Thyroid gland (tissue), 4 donors: Measurements from ENCODE around the gene CRACR2B. TPM values are rescaled to one million over a fixed set of nuclear protein-coding genes. Genes with fewer than 3 reads are reported as not detected.

Source experiments
- DNase-seq, 2 donors: peaks; one replicate each; pipeline ENCODE4 v3.0.0-alpha.2; 2019
- H3K27ac ChIP-seq, 3 donors: fragments of 200-600 bp; sonication (generic); 1 replicate in 2 of 3; 2 replicates in 1 of 3; pipeline ENCODE4 v1.5.1; 2016 to 2019; ENCODE audit warnings: mild to moderate bottlenecking in 1 of 3, moderate library complexity in 1 of 3
- H3K27me3 ChIP-seq: fragments of 200-600 bp; sonication (generic); one replicate; pipeline ENCODE4 v1.5.1; 2019
- H3K36me3 ChIP-seq, 2 donors: fragments of 200-600 bp; sonication (generic); one replicate each; pipeline ENCODE4 v1.5.1; 2016 to 2019
- H3K4me1 ChIP-seq, 2 donors: fragments of 200-600 bp; sonication (generic); one replicate each; pipeline ENCODE4 v1.5.1; 2017 to 2019
- H3K4me3 ChIP-seq, 3 donors: fragments of 200-600 bp; sonication (generic); replicated peaks in 1 of 3; 1 replicate in 2 of 3; 2 replicates in 1 of 3; pipeline ENCODE4 v1.5.1; 2016; ENCODE audit warnings: mild to moderate bottlenecking in 1 of 3
- H3K9me3 ChIP-seq: fragments of 200-600 bp; sonication (generic); one replicate; pipeline ENCODE4 v1.5.1; 2017
- POLR2A ChIP-seq, 2 donors: fragments of 450-650 bp; IDR thresholded peaks; one replicate each; pipeline ENCODE4 v1.6.1; 2017; ENCODE audit warnings: antibody characterized with exemption in 2 of 2, mild to moderate bottlenecking in 2 of 2, moderate library complexity in 1 of 2
- WGBS, 2 donors: methylation state at CpG; one replicate each; pipeline ENCODE4 v1.1.5; 2017; 5-methylcytosine and 5-hydroxymethylcytosine counted together
- intact Hi-C: fragments of 100-400 bp; cut with DNase I; formaldehyde crosslinking; loops from one replicate; pipeline ENCODE4 v1.15.1; 2023
- total RNA-seq, 4 donors: library from RNA; depleted of rRNA; stranded (reverse); fragments of >200 nt; gene quantifications; one replicate each; pipeline ENCODE4 v1.2.3, GENCODE V29; 2016
- TF ChIP-seq, protein P1 (sequence below), 6 experiments: fragments of 200-600 bp in 3 of 6; fragments of 450-650 bp in 3 of 6; sonication (generic) in 3 of 6; IDR thresholded peaks; one replicate each; pipeline ENCODE4 v1.5.1; 2016 to 2019; ENCODE audit warnings: antibody characterized with exemption in 6 of 6, mild to moderate bottlenecking in 2 of 6, inconsistent platforms in 1 of 6, moderate library complexity in 1 of 6

Gene CRACR2B
- total RNA-seq, 4 donors from 2014 or later = 4.1 to 21.2 (median 12.3) TPM

DNA sequence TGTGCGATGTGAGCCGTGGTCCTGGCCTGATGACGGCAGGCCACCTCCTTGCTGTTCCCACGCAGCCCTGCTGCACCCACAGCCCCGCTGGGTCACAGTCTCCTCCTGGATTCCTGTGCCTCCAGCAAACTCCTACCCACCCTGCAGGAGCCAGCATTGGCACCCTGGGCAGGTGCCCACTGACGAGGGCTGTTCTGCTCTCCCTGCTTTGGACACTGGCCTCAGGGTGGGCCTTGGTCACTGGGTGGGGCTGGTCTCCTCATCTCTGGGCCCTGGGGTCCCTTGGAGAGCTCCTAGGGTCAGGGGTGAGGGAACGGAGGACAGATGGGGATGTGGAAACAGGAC is 27.6 kb downstream of the CRACR2B start:
- Histone ChIP-seq H3K4me3 (no peak overlapping the region), H3K36me3 (no peaks in the 10 kb centered on the region), H3K9me3 (no peaks in the 10 kb centered on the region), H3K27me3 (no peaks in the 10 kb centered on the region), H3K27ac (no peak overlapping the region), H3K4me1 (peaks cover 10 to 16% of the 10 kb centered on the region in 2 donors)
- TF ChIP-seq POLR2A (IDR thresholded peaks at IDR 0.05) = no peak
- TF ChIP-seq, protein P1, sequence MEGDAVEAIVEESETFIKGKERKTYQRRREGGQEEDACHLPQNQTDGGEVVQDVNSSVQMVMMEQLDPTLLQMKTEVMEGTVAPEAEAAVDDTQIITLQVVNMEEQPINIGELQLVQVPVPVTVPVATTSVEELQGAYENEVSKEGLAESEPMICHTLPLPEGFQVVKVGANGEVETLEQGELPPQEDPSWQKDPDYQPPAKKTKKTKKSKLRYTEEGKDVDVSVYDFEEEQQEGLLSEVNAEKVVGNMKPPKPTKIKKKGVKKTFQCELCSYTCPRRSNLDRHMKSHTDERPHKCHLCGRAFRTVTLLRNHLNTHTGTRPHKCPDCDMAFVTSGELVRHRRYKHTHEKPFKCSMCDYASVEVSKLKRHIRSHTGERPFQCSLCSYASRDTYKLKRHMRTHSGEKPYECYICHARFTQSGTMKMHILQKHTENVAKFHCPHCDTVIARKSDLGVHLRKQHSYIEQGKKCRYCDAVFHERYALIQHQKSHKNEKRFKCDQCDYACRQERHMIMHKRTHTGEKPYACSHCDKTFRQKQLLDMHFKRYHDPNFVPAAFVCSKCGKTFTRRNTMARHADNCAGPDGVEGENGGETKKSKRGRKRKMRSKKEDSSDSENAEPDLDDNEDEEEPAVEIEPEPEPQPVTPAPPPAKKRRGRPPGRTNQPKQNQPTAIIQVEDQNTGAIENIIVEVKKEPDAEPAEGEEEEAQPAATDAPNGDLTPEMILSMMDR (IDR thresholded peaks at IDR 0.05) = no peak
- no peak for DNase-seq
- intact Hi-C loops = no loop called here
- 78 to 91% methylated on average over 5 to 7 of the region's 7 CpGs for WGBS, 2 donors

DNA sequence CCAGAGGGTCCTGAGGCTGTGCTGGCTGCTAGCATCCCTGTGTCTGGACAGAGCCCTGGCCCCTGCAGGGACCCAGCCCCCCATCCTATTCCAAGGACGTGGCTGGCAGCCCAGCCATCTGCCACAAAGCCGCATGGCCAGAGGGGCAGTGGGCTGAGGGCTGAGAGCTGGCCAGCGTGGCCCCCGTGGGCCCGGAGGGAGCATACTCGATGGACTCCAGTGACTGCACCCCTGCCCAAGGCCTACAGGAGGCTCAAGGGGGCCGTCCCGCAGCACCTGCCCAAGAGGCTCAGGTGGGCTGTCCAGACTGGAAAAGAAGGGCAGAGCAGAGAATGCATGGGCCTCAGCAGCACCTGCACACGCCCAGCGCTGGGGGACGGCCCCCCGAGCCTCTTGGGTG is 28.1 kb downstream of the CRACR2B start:
- no peaks in the 10 kb centered on the region for H3K36me3 ChIP-seq

DNA sequence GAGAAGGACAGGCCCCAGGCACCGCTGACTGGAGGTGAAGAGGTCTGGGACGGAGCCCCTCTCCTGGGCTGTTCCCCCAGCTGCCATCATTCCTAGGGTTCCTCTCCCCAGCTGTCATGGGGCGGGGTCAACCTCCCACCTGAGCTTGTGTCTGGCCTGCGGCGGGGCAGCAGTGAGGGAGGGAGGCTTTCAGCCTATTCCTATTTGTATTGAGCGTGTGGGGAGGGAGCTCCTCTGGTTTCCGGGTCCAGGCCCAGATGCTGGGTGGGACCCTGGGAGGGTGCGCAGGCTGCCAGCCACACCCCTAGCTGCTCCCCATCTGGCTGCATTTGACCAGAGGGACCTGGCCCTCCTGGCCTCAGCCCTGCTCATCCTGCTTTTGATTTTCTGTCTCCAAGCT is 28.7 kb downstream of the CRACR2B start:
- H3K27ac ChIP-seq = no peak overlapping the region
- H3K4me3 ChIP-seq = no peak overlapping the region
- no peak for DNase-seq
- intact Hi-C loops = no loop called here
- H3K36me3 ChIP-seq = no peaks in the 10 kb centered on the region
- TF ChIP-seq POLR2A (IDR thresholded peaks at IDR 0.05) = no peak
- TF ChIP-seq, protein P1 (IDR thresholded peaks at IDR 0.05) = no peak
- H3K9me3 ChIP-seq = no peaks in the 10 kb centered on the region
- H3K27me3 ChIP-seq = no peaks in the 10 kb centered on the region
- WGBS, 2 donors = 92 to 94% methylated on average over 5 of the region's 8 CpGs
- peaks cover 5% of the 10 kb centered on the region in 2 donors for H3K4me1 ChIP-seq

More for the DNA sequence above, 28.1 kb downstream of the CRACR2B start:
- intact Hi-C loops = no loop called here
- no peaks in the 10 kb centered on the region for H3K27me3 ChIP-seq
- no peak for DNase-seq
- H3K4me3 ChIP-seq = no peak overlapping the region
- no peak overlapping the region for H3K27ac ChIP-seq
- TF ChIP-seq, protein P1 (IDR thresholded peaks at IDR 0.05) = no peak
- TF ChIP-seq POLR2A (IDR thresholded peaks at IDR 0.05) = no peak
- peaks cover 5 to 11% of the 10 kb centered on the region in 2 donors for H3K4me1 ChIP-seq
- no peaks in the 10 kb centered on the region for H3K9me3 ChIP-seq
- WGBS, 2 donors = 92% methylated on average over 5 of the region's 12 CpGs; no CpG with 5 or more reads in 1 of the 2 donors

DNA sequence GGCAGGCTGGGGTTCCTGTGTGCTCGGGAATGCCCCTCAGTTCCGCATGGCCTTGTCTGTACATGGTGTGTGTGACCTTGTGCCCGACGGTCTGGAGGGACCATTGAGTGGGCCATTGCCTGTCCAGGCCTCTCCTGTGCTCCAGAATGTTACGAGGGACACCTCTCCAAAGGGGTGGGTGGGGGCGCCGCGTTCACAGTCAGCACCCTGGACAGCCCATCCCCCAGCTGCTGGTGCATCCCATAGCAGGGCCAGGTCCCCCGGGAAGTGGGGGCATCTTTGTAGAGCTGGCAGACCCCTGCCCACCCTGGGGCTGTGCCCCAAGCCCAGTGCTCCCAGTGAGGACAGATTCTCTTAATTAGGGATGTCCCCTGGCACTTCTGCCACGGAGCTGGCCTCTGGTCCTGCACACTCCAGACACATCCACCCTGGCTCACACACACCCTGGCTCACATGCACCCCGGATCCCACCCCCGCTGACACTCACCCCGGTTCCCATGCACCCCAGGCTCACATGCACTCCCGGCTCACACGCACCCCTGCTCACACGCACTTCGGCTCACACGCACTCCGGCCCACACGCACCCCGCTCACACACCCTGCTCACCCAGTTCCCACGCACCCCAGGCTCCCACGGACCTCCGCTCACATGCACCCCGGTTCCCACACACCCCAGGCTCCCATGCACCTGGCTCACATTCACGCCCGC is 30.5 kb downstream of the CRACR2B start:
- intact Hi-C loops = no loop called here
- peaks cover 5% of the 10 kb centered on the region in 2 donors for H3K4me1 ChIP-seq
- TF ChIP-seq, protein P1 (IDR thresholded peaks at IDR 0.05) = no peak
- TF ChIP-seq POLR2A (IDR thresholded peaks at IDR 0.05) = no peak
- 84 to 87% methylated on average over 18 to 20 of the region's 27 CpGs for WGBS, 2 donors
- no peaks in the 10 kb centered on the region for H3K9me3 ChIP-seq
- no peak overlapping the region for H3K27ac ChIP-seq
- H3K36me3 ChIP-seq = peaks cover 0 to 4% of the 10 kb centered on the region in 2 donors
- DNase-seq = no peak
- no peaks in the 10 kb centered on the region for H3K27me3 ChIP-seq
- H3K4me3 ChIP-seq = no peak overlapping the region

DNA sequence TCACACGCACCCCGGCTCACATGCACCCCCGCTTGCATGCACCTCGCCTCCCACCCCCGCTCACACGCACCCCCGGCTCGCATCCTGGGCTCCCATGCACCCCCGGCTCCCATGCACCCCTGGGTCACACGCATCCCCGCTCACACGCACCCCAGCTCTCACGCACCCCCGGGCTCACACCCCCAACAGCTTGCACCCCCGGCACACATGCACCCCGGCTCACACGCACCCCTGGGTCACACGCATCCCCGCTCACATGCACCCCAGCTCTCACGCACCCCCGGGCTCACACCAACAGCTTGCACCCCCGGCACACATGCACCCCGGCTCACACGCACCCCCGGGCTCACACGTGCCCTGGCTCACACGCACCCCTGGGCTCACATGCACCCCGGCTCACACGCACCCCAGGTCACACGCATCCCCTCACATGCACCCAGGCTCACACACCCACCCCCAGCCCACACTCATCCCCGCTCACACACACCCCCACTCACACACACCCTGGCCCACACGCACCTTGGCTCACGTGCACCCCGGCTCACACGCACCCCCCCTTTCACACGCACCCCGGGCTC is 31.1 kb downstream of the CRACR2B start:
- peaks cover 5% of the 10 kb centered on the region in 2 donors for H3K4me1 ChIP-seq
- no peaks in the 10 kb centered on the region for H3K27me3 ChIP-seq
- H3K4me3 ChIP-seq = no peak overlapping the region
- intact Hi-C loops = no loop called here
- DNase-seq = no peak
- no peak for TF ChIP-seq POLR2A (IDR thresholded peaks at IDR 0.05)
- TF ChIP-seq, protein P1 (IDR thresholded peaks at IDR 0.05) = no peak
- H3K9me3 ChIP-seq = no peaks in the 10 kb centered on the region
- H3K27ac ChIP-seq = no peak overlapping the region
- H3K36me3 ChIP-seq = peaks cover 0 to 8% of the 10 kb centered on the region in 2 donors
- 91 to 92% methylated on average over 31 to 33 of the region's 37 CpGs for WGBS, 2 donors
